ENCODE data around the gene HIVEP1.
A peak's percentile ranks its signal among the peaks of the same experiment; 100 is the strongest.

DNA sequence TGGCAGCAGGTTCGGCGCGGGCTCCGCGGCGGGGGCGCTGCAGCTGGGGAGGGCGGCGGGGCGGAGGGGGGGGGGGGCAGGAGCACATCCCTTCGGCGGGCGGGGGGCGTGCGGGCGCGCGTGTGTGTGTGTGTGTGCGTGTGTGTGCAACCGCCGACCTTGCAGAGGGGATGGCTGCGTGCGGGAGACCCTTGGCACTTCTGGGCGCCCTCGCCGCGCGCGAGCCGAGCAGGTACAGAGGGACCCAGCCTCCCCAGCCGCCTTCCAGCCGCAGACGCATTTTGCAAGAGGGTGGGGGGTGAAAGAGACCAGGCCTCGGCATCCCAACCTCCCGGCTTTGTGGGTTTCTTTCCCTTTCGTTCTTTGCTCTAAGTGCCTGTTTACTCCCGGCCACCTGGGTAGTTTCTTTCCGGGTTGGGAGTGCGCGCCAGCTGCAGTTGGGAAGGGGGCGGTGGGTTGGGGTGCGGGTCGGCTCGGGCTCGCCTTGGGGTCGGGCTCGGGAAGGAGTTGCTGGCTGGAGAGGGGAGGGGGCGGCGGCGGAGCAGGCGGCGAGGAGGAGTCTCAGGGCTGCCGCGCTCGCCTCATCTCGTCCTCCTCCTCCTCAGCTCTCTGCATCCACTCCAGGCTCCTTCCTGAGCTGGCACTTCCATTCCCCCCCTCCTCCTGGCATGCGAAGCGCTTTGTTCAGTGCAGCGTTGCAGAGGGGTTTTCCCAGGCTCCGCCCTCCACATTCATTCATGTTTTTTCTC lies 620 bp downstream of the HIVEP1 start:
- TF ChIP-seq, protein P1, sequence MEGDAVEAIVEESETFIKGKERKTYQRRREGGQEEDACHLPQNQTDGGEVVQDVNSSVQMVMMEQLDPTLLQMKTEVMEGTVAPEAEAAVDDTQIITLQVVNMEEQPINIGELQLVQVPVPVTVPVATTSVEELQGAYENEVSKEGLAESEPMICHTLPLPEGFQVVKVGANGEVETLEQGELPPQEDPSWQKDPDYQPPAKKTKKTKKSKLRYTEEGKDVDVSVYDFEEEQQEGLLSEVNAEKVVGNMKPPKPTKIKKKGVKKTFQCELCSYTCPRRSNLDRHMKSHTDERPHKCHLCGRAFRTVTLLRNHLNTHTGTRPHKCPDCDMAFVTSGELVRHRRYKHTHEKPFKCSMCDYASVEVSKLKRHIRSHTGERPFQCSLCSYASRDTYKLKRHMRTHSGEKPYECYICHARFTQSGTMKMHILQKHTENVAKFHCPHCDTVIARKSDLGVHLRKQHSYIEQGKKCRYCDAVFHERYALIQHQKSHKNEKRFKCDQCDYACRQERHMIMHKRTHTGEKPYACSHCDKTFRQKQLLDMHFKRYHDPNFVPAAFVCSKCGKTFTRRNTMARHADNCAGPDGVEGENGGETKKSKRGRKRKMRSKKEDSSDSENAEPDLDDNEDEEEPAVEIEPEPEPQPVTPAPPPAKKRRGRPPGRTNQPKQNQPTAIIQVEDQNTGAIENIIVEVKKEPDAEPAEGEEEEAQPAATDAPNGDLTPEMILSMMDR (IDR thresholded peaks at IDR 0.05) = no peak
- TF ChIP-seq POLR2A (IDR thresholded peaks at IDR 0.05) = peak in 1 of 2 donors; percentile 41

Measured in Peyer's patch (tissue), 4 donors.